Left lung (tissue), 10 donors: ENCODE data around the gene RASSF1. TPM values are rescaled to one million over a fixed set of nuclear protein-coding genes. Genes with fewer than 3 reads are reported as not detected.

ENCODE experiments used
- ATAC-seq: fragments of 200-7000 bp; cut with Tn5 transposase; one replicate; pipeline ENCODE4 v1.9.1; 2020; ENCODE audit warnings: moderate library complexity
- DNase-seq, 4 donors: peaks; one replicate each; pipeline ENCODE4 v3.0.0-alpha.2; 2013 to 2020
- H3K27ac ChIP-seq, 2 donors: fragments of 200-600 bp; sonication (generic) in 1 of 2; one replicate each; pipeline versions ENCODE4 v1.5.0 to v1.8.0; 2020 to 2021
- H3K27me3 ChIP-seq, 2 donors: fragments of 200-600 bp; sonication (generic) in 1 of 2; one replicate each; pipeline versions ENCODE4 v1.5.0 to v1.8.0; 2020 to 2021
- H3K36me3 ChIP-seq, 2 donors: fragments of 200-600 bp; sonication (generic) in 1 of 2; one replicate each; pipeline versions ENCODE4 v1.5.0 to v1.8.0; 2020 to 2021
- H3K4me1 ChIP-seq, 2 donors: fragments of 200-600 bp; one replicate each; pipeline ENCODE4 v1.8.0; 2021
- H3K4me3 ChIP-seq, 2 donors: fragments of 200-600 bp; sonication (generic) in 1 of 2; one replicate each; pipeline versions ENCODE4 v1.5.0 to v1.8.0; 2020 to 2021; ENCODE audit warnings: mild to moderate bottlenecking in 1 of 2
- H3K9me3 ChIP-seq, 2 donors: fragments of 200-600 bp; sonication (generic) in 1 of 2; one replicate each; pipeline versions ENCODE4 v1.5.0 to v1.8.0; 2020 to 2021
- intact Hi-C, 2 donors: fragments of 100-400 bp; cut with DNase I; formaldehyde crosslinking; loops; one replicate each; pipeline versions ENCODE4 v1.11.2 to v1.14.2; 2022
- polyA plus RNA-seq, 6 donors: library from polyadenylated mRNA; unstranded; fragments of 120-200 nt; gene quantifications; one replicate each; pipeline ENCODE4 v1.2.1, GENCODE V29; 2013; ENCODE audit not compliant: insufficient read length in 6 of 6
- total RNA-seq, 2 donors: library from RNA; stranded (reverse); fragmentation: NEBNext Ultra II Directional; extraction: Animal tissue kit (Norgen Biotek cat#: 25700); gene quantifications; one replicate each; pipeline ENCODE4 v1.2.1, GENCODE V29; 2021
- TF ChIP-seq, protein P1 (sequence below), 2 donors: fragments of 200-600 bp; sonication (generic) in 1 of 2; IDR thresholded peaks; one replicate each; pipeline versions ENCODE4 v1.5.0 to v1.8.0; 2021; ENCODE audit warnings: antibody characterized with exemption in 2 of 2
- donor health status: DM: no; HTN: yes; CAD: no.
- donor health status: DM: no; HTN: no; CAD: no.

Gene RASSF1
- total and polyA plus RNA-seq, 8 donors = 24.9 to 40.7 (median 28.8) TPM

DNA sequence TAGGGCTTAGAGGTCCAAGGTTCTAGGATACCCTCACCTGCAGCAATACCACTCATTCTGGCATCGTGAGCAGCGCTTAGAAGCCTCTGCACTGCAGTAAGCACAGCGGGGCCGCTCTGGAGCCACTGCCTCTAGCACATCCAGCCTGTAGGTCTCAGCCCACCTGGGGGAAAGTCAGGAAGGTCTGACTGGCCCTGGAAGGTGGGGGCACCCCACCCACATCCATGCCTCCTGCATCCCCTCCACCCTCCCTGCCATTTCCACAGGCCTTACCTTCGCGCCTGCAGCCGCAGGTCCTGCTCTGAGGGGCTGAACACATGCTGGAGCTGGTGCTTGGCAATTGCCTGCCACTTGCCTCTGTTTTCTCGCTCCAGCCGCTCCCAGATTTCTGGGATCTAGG, 901 bp upstream of the RASSF1 start:
- peak overlapping the region; percentile 59 to 81 for H3K4me3 ChIP-seq
- TF ChIP-seq, protein P1, sequence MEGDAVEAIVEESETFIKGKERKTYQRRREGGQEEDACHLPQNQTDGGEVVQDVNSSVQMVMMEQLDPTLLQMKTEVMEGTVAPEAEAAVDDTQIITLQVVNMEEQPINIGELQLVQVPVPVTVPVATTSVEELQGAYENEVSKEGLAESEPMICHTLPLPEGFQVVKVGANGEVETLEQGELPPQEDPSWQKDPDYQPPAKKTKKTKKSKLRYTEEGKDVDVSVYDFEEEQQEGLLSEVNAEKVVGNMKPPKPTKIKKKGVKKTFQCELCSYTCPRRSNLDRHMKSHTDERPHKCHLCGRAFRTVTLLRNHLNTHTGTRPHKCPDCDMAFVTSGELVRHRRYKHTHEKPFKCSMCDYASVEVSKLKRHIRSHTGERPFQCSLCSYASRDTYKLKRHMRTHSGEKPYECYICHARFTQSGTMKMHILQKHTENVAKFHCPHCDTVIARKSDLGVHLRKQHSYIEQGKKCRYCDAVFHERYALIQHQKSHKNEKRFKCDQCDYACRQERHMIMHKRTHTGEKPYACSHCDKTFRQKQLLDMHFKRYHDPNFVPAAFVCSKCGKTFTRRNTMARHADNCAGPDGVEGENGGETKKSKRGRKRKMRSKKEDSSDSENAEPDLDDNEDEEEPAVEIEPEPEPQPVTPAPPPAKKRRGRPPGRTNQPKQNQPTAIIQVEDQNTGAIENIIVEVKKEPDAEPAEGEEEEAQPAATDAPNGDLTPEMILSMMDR (IDR thresholded peaks at IDR 0.05) = no peak
- H3K9me3 ChIP-seq = no peaks in the 10 kb centered on the region
- DNase-seq = peak in 1 of 4 donors; percentile 75
- H3K27ac ChIP-seq = peak overlapping the region; percentile 94 to 98
- no peaks in the 10 kb centered on the region for H3K27me3 ChIP-seq
- peaks cover 22 to 65% of the 10 kb centered on the region in 2 donors for H3K4me1 ChIP-seq
- no peaks in the 10 kb centered on the region for H3K36me3 ChIP-seq
- intact Hi-C loops = no loop called here
- ATAC-seq = no peak

DNA sequence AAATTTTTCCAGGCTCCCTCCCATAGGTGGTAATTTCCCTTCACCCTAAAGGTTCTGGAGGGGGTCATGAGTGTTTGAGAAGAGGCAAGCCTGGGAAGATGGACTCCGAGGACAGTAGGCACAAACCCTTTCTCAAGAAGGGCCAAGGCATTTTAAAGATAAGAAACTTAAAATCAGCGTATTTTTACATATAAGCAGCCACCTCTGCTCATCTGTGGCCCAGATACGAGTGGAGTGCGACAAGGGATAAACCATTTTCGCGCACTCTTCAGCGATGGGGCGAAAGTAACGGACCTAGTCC, 539 bp downstream of the RASSF1 start:
- TF ChIP-seq, protein P1 (IDR thresholded peaks at IDR 0.05) = no peak
- intact Hi-C loops = no loop called here
- no peak for ATAC-seq
- no peaks in the 10 kb centered on the region for H3K27me3 ChIP-seq
- peak overlapping the region; percentile 94 to 98 for H3K27ac ChIP-seq
- H3K4me3 ChIP-seq = peak overlapping the region; percentile 59 to 81
- H3K4me1 ChIP-seq = peaks cover 29 to 65% of the 10 kb centered on the region in 2 donors
- no peak for DNase-seq
- H3K9me3 ChIP-seq = no peaks in the 10 kb centered on the region
- no peaks in the 10 kb centered on the region for H3K36me3 ChIP-seq

GRCh38 chr3:50339485-50340146, 1.0 kb downstream of the RASSF1 start:
- DNase-seq = no peak
- H3K27me3 ChIP-seq = no peaks in the 10 kb centered on the region
- peak overlapping the region; percentile 94 to 98 for H3K27ac ChIP-seq
- peak overlapping the region; percentile 59 to 81 for H3K4me3 ChIP-seq
- peaks cover 28 to 66% of the 10 kb centered on the region in 2 donors for H3K4me1 ChIP-seq
- TF ChIP-seq, protein P1 (IDR thresholded peaks at IDR 0.05) = no peak
- intact Hi-C loops = no loop called here
- no peaks in the 10 kb centered on the region for H3K9me3 ChIP-seq
- H3K36me3 ChIP-seq = no peaks in the 10 kb centered on the region
- no peak for ATAC-seq

- Histone ChIP-seq H3K27ac (peak overlapping the region; percentile 94 to 98), H3K27me3 (no peaks in the 10 kb centered on the region), H3K36me3 (no peaks in the 10 kb centered on the region), H3K4me1 (peaks cover 35 to 73% of the 10 kb centered on the region in 2 donors), H3K4me3 (peak overlapping the region in 1 of 2 donors; percentile 81), H3K9me3 (no peaks in the 10 kb centered on the region)
- TF ChIP-seq, protein P1 (IDR thresholded peaks at IDR 0.05) = no peak
- ATAC-seq (no peak), DNase-seq (no peak)
- intact Hi-C loops = no loop called here
These were observed 1.7 kb downstream of the RASSF1 start for GRCh38 chr3:50338965-50339364.

GRCh38 chr3:50337175-50337861, 3.3 kb downstream of the RASSF1 start:
- Histone ChIP-seq H3K4me3 (peak overlapping the region; percentile 51 to 81), H3K9me3 (no peaks in the 10 kb centered on the region), H3K36me3 (peaks cover 0 to 12% of the 10 kb centered on the region in 2 donors), H3K27me3 (no peaks in the 10 kb centered on the region), H3K4me1 (peaks cover 36 to 89% of the 10 kb centered on the region in 2 donors), H3K27ac (peak overlapping the region; percentile 94 to 98)
- intact Hi-C loops = no loop called here
- TF ChIP-seq, protein P1 (IDR thresholded peaks at IDR 0.05) = no peak
- DNase-seq (peak; percentile 97 to 100 (median 100)), ATAC-seq (peak; percentile 86)
